Kidney tubule cell (primary cell): Measurements from ENCODE around the gene MAP3K2.

Source experiments
- DNase-seq: peaks from one replicate; pipeline ENCODE4 v3.0.0-alpha.2; 2018; ENCODE audit warnings: low spot score

MAP3K2 gene

DNA sequence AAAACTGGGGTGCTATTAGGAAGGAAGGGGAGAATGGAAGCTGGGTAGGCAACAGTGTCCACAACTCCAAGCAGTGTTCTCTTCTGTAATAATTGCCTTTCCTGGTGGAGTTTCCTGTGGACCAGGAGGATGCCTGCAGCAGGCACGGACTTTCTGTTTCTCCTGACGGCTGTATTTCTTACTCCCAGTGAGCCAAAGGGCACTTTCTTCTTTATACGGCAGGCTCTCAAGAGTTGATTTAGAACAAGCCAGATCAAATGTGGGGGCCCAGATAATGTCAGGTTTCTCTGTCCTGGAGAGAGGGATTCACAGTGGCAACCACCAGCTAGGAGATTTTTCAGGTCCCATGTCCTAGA is 17.5 kb upstream of the MAP3K2 start:
- no peak for DNase-seq

GRCh38 chr2:127404466-127405254 is 16.9 kb upstream of the MAP3K2 start:
- DNase-seq, result no peak

DNA sequence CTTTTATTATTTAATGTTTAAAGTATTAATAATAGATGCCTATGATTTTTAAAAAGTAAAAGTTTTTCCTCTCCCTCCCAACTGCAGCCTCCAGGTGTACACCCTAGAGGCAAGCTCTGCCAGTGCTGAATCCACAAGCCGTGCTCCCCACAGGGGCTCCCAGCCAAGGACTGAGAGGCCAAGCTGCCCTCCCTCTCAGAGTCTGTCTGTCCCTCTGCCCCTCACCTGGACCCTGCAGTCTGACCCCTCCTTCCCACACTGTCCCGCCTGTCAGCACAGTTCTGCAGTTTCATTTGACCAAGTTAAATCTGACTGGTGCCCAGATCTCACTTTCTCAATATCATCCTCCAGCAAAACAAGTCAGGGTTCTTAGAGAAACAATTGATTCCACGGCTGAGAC is 15.7 kb upstream of the MAP3K2 start:
- DNase-seq, result no peak

GRCh38 chr2:127401757-127402695 is 14.3 kb upstream of the MAP3K2 start:
- DNase-seq, result peak; percentile 75

- DNase-seq, result peak; percentile 85
Observed at GRCh38 chr2:127400897-127401756, 13.4 kb upstream of the MAP3K2 start.

DNA sequence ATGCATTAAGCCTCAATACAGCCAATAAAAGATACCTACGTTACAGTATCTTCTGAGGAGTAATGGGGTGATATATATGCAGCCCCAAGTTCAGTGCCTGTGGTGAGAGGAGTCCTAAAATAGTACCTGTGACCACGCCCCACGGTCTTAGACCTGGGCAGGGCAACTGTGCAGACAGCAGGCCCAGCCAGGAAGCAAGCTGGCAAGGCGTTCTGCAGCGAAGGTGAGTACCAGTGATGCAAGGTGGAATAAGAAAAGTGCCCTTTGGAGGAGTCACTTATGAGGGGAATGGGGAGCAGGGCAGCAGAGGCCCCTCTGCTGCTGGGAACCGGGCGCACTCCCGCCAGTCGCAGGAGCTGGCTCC is 12.7 kb upstream of the MAP3K2 start:
- DNase-seq, result no peak

DNA sequence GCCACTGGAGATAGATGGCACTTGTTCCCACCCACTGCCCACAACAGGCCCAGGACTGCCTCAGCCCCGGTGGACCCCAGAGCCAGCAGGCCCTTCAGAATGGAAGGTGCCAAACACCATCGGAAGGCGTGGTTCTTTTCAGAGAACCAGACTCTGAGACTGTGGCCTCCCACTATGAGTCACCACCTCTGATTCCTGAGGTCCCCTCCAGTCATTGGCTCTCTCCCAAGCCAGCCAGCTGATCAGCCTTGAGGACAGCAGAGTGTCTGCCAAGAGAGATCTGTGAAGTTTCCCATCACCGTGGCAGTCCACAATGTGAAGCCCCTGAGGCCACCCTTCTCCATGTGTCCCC is 10.4 kb upstream of the MAP3K2 start:
- DNase-seq, result peak; percentile 90

GRCh38 chr2:127397568-127398238 is 9.9 kb upstream of the MAP3K2 start:
- DNase-seq, result no peak

- no peak for DNase-seq
Observed at GRCh38 chr2:127394492-127394891, 6.7 kb upstream of the MAP3K2 start.

DNA sequence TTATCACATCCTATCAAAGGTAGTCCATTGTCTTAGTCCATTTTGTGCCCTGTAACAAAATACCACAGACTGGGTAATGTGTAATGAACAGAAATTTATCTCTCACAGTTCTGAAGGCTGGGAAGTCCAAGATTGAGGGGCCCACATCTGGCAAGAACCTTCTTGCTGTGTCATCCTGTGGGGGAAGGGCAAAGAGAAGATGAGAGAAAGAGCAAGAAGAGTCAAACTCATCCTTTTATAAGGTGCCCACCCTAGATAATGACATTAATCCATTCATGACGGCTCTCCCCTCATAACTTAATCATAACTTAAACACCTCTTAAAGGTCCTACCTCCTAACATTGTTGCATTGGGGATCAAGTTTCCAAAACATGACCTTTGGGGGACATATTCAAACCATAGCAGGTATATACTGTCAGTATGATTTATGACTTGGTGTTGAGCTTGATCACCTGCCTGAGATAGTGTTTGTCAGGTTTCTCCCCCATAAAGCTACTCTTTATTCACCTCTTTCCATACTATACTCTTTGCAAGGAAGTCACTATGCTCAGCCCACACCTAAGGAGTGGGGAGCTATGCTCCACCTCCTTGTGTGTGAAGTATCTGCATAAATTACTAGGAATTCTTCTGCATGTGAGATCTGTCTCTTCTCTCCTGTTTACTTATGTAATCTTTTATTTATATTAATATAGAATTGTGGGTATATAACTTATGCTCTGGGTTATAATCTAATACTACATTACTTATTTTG is 5.2 kb upstream of the MAP3K2 start:
- no peak for DNase-seq

GRCh38 chr2:127392133-127392827 is 4.5 kb upstream of the MAP3K2 start:
- DNase-seq, result peak; percentile 49

- DNase-seq, result no peak
Observed at GRCh38 chr2:127389778-127390435, 2.1 kb upstream of the MAP3K2 start.

GRCh38 chr2:127388423-127389164 is 819 bp upstream of the MAP3K2 start:
- DNase-seq, result no peak

- peak; percentile 88 for DNase-seq
Observed at GRCh38 chr2:127386764-127387654, 766 bp downstream of the MAP3K2 start.

- no peak for DNase-seq
Observed at GRCh38 chr2:127386246-127386645, 1.5 kb downstream of the MAP3K2 start.

DNA sequence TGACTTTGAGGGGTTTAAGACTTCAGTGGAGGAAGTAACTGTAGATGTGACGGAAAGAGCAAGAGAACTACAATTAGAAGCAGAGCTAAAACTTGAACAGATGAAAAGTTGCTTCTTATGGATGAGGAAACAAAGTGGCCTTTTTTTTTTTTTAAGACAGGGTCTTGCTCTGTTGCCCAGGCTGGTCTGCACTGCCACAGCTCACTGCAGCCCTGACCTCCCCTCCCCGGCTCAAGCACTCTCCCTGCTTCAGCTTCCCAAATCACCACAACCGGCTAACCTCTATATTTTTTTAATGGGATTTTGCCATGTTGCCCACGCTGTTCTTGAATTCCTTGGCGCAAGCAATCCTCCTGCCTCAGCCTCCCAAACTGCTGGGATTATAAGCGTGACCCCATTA is 3.2 kb downstream of the MAP3K2 start:
- no peak for DNase-seq

DNA sequence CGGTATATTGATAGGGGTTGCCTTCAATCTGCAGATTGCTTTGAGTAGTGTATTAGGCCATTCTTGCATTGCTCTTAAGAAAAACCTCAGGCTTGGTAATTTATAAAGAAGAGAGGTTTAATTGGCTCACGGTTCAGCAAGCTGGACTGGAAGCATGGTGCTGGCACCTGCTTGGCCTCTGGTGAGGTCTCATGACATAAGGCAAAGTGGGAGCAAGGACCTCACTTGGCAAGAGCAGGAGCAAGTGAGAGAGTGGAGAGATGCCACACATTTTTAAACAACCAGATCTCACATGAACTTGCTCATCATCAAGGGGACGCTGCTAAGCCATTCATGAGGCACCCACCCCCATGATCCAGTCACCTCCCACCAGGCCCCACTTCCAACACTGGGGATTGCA is 4.9 kb downstream of the MAP3K2 start:
- DNase-seq, result no peak

DNA sequence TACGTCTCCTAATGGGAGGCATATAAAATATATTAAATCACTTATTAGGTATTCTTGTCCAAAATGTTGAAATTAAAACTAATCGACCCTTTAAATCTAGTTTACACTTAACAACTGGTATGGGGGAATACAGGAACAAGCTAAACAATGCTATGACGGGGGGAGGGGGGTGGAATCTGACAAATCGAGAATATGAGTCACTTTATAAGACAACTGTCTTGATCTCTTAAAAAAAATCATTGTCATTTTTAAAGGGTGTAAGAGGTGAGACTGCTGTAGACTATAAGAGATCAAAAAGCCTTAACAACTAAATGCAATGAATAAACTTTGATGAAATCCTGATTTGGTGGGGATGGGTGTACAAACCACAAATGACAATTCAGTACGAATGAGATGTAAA is 6.0 kb downstream of the MAP3K2 start:
- no peak for DNase-seq
